ENCODE measurements around the gene DUSP1.

DUSP1 gene

GRCh38 chr5:172805736-172806255 is 34.8 kb upstream of the DUSP1 start:
- H3K4me1 ChIP-seq (ENCODE audit: control insufficient read depth, insufficient read depth, low read length), result peaks cover 24% of the 10 kb centered on the region
- H3K27me3 ChIP-seq (ENCODE audit: control insufficient read depth, insufficient read depth, low read length), result no peaks in the 10 kb centered on the region
- no peak overlapping the region for H3K9ac ChIP-seq (ENCODE audit: low read length)
- H3K36me3 ChIP-seq (ENCODE audit: control insufficient read depth, insufficient read depth, low read length), result no peaks in the 10 kb centered on the region
- no peak overlapping the region for H3K4me3 ChIP-seq (ENCODE audit: low read length)
- H3K9me3 ChIP-seq (ENCODE audit: control insufficient read depth, low read length), result no peaks in the 10 kb centered on the region

- Histone ChIP-seq H3K4me3 (ENCODE audit: low read length) (no peak overlapping the region), H3K36me3 (ENCODE audit: control insufficient read depth, insufficient read depth, low read length) (no peaks in the 10 kb centered on the region), H3K9ac (ENCODE audit: low read length) (no peak overlapping the region), H3K4me1 (ENCODE audit: control insufficient read depth, insufficient read depth, low read length) (peaks cover 24% of the 10 kb centered on the region), H3K9me3 (ENCODE audit: control insufficient read depth, low read length) (no peaks in the 10 kb centered on the region), H3K27me3 (ENCODE audit: control insufficient read depth, insufficient read depth, low read length) (no peaks in the 10 kb centered on the region)
Measured at GRCh38 chr5:172805018-172805683, 34.2 kb upstream of the DUSP1 start.

GRCh38 chr5:172802567-172803176 is 31.7 kb upstream of the DUSP1 start:
- H3K9ac ChIP-seq (ENCODE audit: low read length), result no peak overlapping the region
- H3K4me3 ChIP-seq (ENCODE audit: low read length), result no peak overlapping the region
- no peaks in the 10 kb centered on the region for H3K27me3 ChIP-seq (ENCODE audit: control insufficient read depth, insufficient read depth, low read length)
- no peaks in the 10 kb centered on the region for H3K36me3 ChIP-seq (ENCODE audit: control insufficient read depth, insufficient read depth, low read length)
- H3K4me1 ChIP-seq (ENCODE audit: control insufficient read depth, insufficient read depth, low read length), result peaks cover 26% of the 10 kb centered on the region
- H3K9me3 ChIP-seq (ENCODE audit: control insufficient read depth, low read length), result no peaks in the 10 kb centered on the region

GRCh38 chr5:172802112-172802511 is 31.1 kb upstream of the DUSP1 start:
- H3K9me3 ChIP-seq (ENCODE audit: control insufficient read depth, low read length), result no peaks in the 10 kb centered on the region
- H3K4me1 ChIP-seq (ENCODE audit: control insufficient read depth, insufficient read depth, low read length), result peaks cover 23% of the 10 kb centered on the region
- no peak overlapping the region for H3K4me3 ChIP-seq (ENCODE audit: low read length)
- H3K36me3 ChIP-seq (ENCODE audit: control insufficient read depth, insufficient read depth, low read length), result no peaks in the 10 kb centered on the region
- no peak overlapping the region for H3K9ac ChIP-seq (ENCODE audit: low read length)
- H3K27me3 ChIP-seq (ENCODE audit: control insufficient read depth, insufficient read depth, low read length), result no peaks in the 10 kb centered on the region

- Histone ChIP-seq H3K9me3 (ENCODE audit: control insufficient read depth, low read length) (no peaks in the 10 kb centered on the region), H3K4me3 (ENCODE audit: low read length) (no peak overlapping the region), H3K9ac (ENCODE audit: low read length) (no peak overlapping the region), H3K4me1 (ENCODE audit: control insufficient read depth, insufficient read depth, low read length) (peaks cover 17% of the 10 kb centered on the region), H3K27me3 (ENCODE audit: control insufficient read depth, insufficient read depth, low read length) (no peaks in the 10 kb centered on the region), H3K36me3 (ENCODE audit: control insufficient read depth, insufficient read depth, low read length) (no peaks in the 10 kb centered on the region)
Measured at GRCh38 chr5:172801179-172801671, 30.2 kb upstream of the DUSP1 start.

GRCh38 chr5:172800088-172800551 is 29.1 kb upstream of the DUSP1 start:
- H3K4me3 ChIP-seq (ENCODE audit: low read length), result no peak overlapping the region

GRCh38 chr5:172799416-172799815 is 28.4 kb upstream of the DUSP1 start:
- Histone ChIP-seq H3K9ac (ENCODE audit: low read length) (no peak overlapping the region), H3K27me3 (ENCODE audit: control insufficient read depth, insufficient read depth, low read length) (no peaks in the 10 kb centered on the region), H3K4me1 (ENCODE audit: control insufficient read depth, insufficient read depth, low read length) (peaks cover 27% of the 10 kb centered on the region), H3K9me3 (ENCODE audit: control insufficient read depth, low read length) (no peaks in the 10 kb centered on the region), H3K4me3 (ENCODE audit: low read length) (no peak overlapping the region), H3K36me3 (ENCODE audit: control insufficient read depth, insufficient read depth, low read length) (no peaks in the 10 kb centered on the region)

More at GRCh38 chr5:172800088-172800551, 29.1 kb upstream of the DUSP1 start:
- Histone ChIP-seq H3K9ac (ENCODE audit: low read length) (no peak overlapping the region), H3K9me3 (ENCODE audit: control insufficient read depth, low read length) (no peaks in the 10 kb centered on the region), H3K27me3 (ENCODE audit: control insufficient read depth, insufficient read depth, low read length) (no peaks in the 10 kb centered on the region), H3K4me1 (ENCODE audit: control insufficient read depth, insufficient read depth, low read length) (peaks cover 25% of the 10 kb centered on the region), H3K36me3 (ENCODE audit: control insufficient read depth, insufficient read depth, low read length) (no peaks in the 10 kb centered on the region)

- Histone ChIP-seq H3K4me3 (ENCODE audit: low read length) (no peak overlapping the region), H3K27me3 (ENCODE audit: control insufficient read depth, insufficient read depth, low read length) (no peaks in the 10 kb centered on the region), H3K36me3 (ENCODE audit: control insufficient read depth, insufficient read depth, low read length) (no peaks in the 10 kb centered on the region), H3K9ac (ENCODE audit: low read length) (no peak overlapping the region), H3K4me1 (ENCODE audit: control insufficient read depth, insufficient read depth, low read length) (peaks cover 35% of the 10 kb centered on the region), H3K9me3 (ENCODE audit: control insufficient read depth, low read length) (no peaks in the 10 kb centered on the region)
Measured at GRCh38 chr5:172798422-172799215, 27.6 kb upstream of the DUSP1 start.

- Histone ChIP-seq H3K27me3 (ENCODE audit: control insufficient read depth, insufficient read depth, low read length) (no peaks in the 10 kb centered on the region), H3K9me3 (ENCODE audit: control insufficient read depth, low read length) (no peaks in the 10 kb centered on the region), H3K9ac (ENCODE audit: low read length) (no peak overlapping the region), H3K36me3 (ENCODE audit: control insufficient read depth, insufficient read depth, low read length) (no peaks in the 10 kb centered on the region), H3K4me3 (ENCODE audit: low read length) (no peak overlapping the region), H3K4me1 (ENCODE audit: control insufficient read depth, insufficient read depth, low read length) (peaks cover 41% of the 10 kb centered on the region)
Measured at GRCh38 chr5:172797771-172798191, 26.8 kb upstream of the DUSP1 start.

- peaks cover 41% of the 10 kb centered on the region for H3K4me1 ChIP-seq (ENCODE audit: control insufficient read depth, insufficient read depth, low read length)
Measured at GRCh38 chr5:172796306-172796705, 25.3 kb upstream of the DUSP1 start.

GRCh38 chr5:172795318-172795977 is 24.5 kb upstream of the DUSP1 start:
- Histone ChIP-seq H3K27me3 (ENCODE audit: control insufficient read depth, insufficient read depth, low read length) (no peaks in the 10 kb centered on the region), H3K4me3 (ENCODE audit: low read length) (no peak overlapping the region), H3K4me1 (ENCODE audit: control insufficient read depth, insufficient read depth, low read length) (peaks cover 41% of the 10 kb centered on the region), H3K36me3 (ENCODE audit: control insufficient read depth, insufficient read depth, low read length) (no peaks in the 10 kb centered on the region), H3K9me3 (ENCODE audit: control insufficient read depth, low read length) (no peaks in the 10 kb centered on the region), H3K9ac (ENCODE audit: low read length) (peak overlapping the region; percentile 25)

More at GRCh38 chr5:172796306-172796705, 25.3 kb upstream of the DUSP1 start:
- H3K36me3 ChIP-seq (ENCODE audit: control insufficient read depth, insufficient read depth, low read length), result no peaks in the 10 kb centered on the region
- H3K4me3 ChIP-seq (ENCODE audit: low read length), result no peak overlapping the region
- no peak overlapping the region for H3K9ac ChIP-seq (ENCODE audit: low read length)
- H3K9me3 ChIP-seq (ENCODE audit: control insufficient read depth, low read length), result no peaks in the 10 kb centered on the region
- no peaks in the 10 kb centered on the region for H3K27me3 ChIP-seq (ENCODE audit: control insufficient read depth, insufficient read depth, low read length)

Measured in mucosa of stomach (tissue), 1 donor.